Psoas muscle (tissue), 8 donors: Measurements from ENCODE around the gene ITSN1. TPM values are rescaled to one million over a fixed set of nuclear protein-coding genes. Genes with fewer than 3 reads are reported as not detected.
A peak's percentile ranks its signal among the peaks of the same experiment; 100 is the strongest.

ENCODE experiments used
- ATAC-seq, 4 donors: fragments of 200-7000 bp; cut with Tn5 transposase; one replicate each; pipeline ENCODE4 v1.9.1; 2020; ENCODE audit warnings: moderate library complexity in 3 of 4, mild to moderate bottlenecking in 2 of 4
- DNase-seq, 2 donors: peaks; one replicate each; pipeline ENCODE4 v3.0.0-alpha.2; 2020
- H3K27ac ChIP-seq: fragments of 200-600 bp; one replicate; pipeline ENCODE4 v1.8.0; 2022
- H3K27me3 ChIP-seq, 3 donors: fragments of 200-600 bp in 1 of 3; one replicate each; pipeline versions ENCODE4 v1.6.1 to v1.8.0; 2013 to 2022; ENCODE audit warnings: low read length in 2 of 3, mild to moderate bottlenecking in 2 of 3, moderate library complexity in 1 of 3; ENCODE audit not compliant: insufficient read depth in 3 of 3
- H3K36me3 ChIP-seq, 2 donors: fragments of 200-600 bp in 1 of 2; one replicate each; pipeline versions ENCODE4 v1.6.1 to v1.8.0; 2013 to 2022; ENCODE audit warnings: low read depth in 1 of 2, mild to moderate bottlenecking in 1 of 2, moderate library complexity in 1 of 2; ENCODE audit not compliant: insufficient read depth in 1 of 2
- H3K4me1 ChIP-seq: fragments of 200-600 bp; one replicate; pipeline ENCODE4 v1.8.0; 2022
- H3K4me3 ChIP-seq: fragments of 200-600 bp; one replicate; pipeline ENCODE4 v1.8.0; 2022; ENCODE audit warnings: mild to moderate bottlenecking
- H3K9me3 ChIP-seq: fragments of 200-600 bp; one replicate; pipeline ENCODE4 v1.8.0; 2022
- WGBS, 3 donors: extraction: QIAGEN DNeasy Blood & Tissue Kit; methylation state at CpG; one replicate each; pipeline versions ENCODE4 v1.1.6 to v1.1.7; 2013; 5-methylcytosine and 5-hydroxymethylcytosine counted together
- intact Hi-C, 2 donors: fragments of 100-400 bp; cut with DNase I; formaldehyde crosslinking; loops; one replicate each; pipeline versions ENCODE4 v1.11.0 to v1.14.2; 2022
- polyA plus RNA-seq, 3 donors: library from polyadenylated mRNA; stranded (reverse); fragments of 200-250 nt; gene quantifications; one replicate each; pipeline ENCODE4 v1.2.3, GENCODE V29; 2013
- total RNA-seq, 4 donors: library from RNA; stranded (reverse); fragmentation: NEBNext Ultra II Directional in 2 of 4; extraction: Animal tissue kit (Norgen Biotek cat#: 25700) in 2 of 4; gene quantifications; one replicate each; pipeline versions ENCODE4 v1.2.1 to v1.2.4, GENCODE V29; 2021 to 2023
- TF ChIP-seq, protein P1 (sequence below): fragments of 200-600 bp; IDR thresholded peaks from one replicate; pipeline ENCODE4 v1.8.0; 2022; ENCODE audit warnings: antibody characterized with exemption
- donor health status: healthy with polysubstance abuse.
- donor health status: DM: no; HTN: no; CAD: no; lungs with moderate emphysema.
- donor health status: Bipolar disorder and iron deficiency.
- donor health status: healthy.
- donor health status: DM: yes; HTN: yes; CAD: no.
- donor health status: DM: no; HTN: no; CAD: no.
- donor health status: DM: no; HTN: no; CAD: no.
- donor health status: DM: yes; HTN: yes; CAD: no.

Gene ITSN1
- total and polyA plus RNA-seq, 7 donors, result 9.3 to 43.8 (median 22.4) TPM

- no peak for DNase-seq
- Histone ChIP-seq H3K4me1 (peaks cover 23% of the 10 kb centered on the region), H3K27ac (no peak overlapping the region), H3K27me3 (no peaks in the 10 kb centered on the region), H3K9me3 (peaks cover 12% of the 10 kb centered on the region), H3K4me3 (no peak overlapping the region), H3K36me3 (peaks cover 0 to 8% of the 10 kb centered on the region in 2 donors)
- TF ChIP-seq, protein P1, sequence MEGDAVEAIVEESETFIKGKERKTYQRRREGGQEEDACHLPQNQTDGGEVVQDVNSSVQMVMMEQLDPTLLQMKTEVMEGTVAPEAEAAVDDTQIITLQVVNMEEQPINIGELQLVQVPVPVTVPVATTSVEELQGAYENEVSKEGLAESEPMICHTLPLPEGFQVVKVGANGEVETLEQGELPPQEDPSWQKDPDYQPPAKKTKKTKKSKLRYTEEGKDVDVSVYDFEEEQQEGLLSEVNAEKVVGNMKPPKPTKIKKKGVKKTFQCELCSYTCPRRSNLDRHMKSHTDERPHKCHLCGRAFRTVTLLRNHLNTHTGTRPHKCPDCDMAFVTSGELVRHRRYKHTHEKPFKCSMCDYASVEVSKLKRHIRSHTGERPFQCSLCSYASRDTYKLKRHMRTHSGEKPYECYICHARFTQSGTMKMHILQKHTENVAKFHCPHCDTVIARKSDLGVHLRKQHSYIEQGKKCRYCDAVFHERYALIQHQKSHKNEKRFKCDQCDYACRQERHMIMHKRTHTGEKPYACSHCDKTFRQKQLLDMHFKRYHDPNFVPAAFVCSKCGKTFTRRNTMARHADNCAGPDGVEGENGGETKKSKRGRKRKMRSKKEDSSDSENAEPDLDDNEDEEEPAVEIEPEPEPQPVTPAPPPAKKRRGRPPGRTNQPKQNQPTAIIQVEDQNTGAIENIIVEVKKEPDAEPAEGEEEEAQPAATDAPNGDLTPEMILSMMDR, result no peak
- intact Hi-C loops, result loop anchor here in 1 of 2 donors (10.0 kb wide), 1 partner anchor 106 kb away; the partner anchor contains the start of genes CRYZL1 and ITSN1
- 17 to 46% (median 32%) methylated on average over 1 of the region's 1 CpG for WGBS, 3 donors
- peak in 3 of 4 donors; percentile 49 to 79 (median 67) for ATAC-seq
These were observed 108.8 kb downstream of the ITSN1 start for GRCh38 chr21:33751120-33751519.

DNA sequence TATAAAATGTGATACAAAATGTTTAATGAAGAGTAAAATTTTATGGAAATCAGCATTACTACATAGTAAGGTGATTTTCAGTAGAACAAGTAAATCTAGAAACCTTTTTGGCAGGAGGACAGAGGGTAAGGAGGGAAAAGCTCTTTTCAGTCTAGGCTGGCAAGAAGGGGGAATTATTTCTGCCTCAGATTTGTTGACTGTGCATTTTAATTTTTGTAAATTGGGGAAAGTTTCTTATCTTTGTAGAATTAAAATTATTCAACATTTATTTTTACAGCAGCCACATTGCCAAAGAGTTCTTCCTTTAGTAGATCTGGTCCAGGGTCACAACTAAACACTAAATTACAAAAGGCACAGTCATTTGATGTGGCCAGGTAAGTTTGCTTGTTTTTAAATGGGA is 109.2 kb downstream of the ITSN1 start:
- H3K4me3 ChIP-seq, result no peak overlapping the region
- no peaks in the 10 kb centered on the region for H3K27me3 ChIP-seq
- H3K4me1 ChIP-seq, result peaks cover 23% of the 10 kb centered on the region
- intact Hi-C loops, result loop anchor here in 1 of 2 donors (10.0 kb wide), 1 partner anchor 107 kb away; the partner anchor contains the start of genes CRYZL1 and ITSN1
- no peak overlapping the region for H3K27ac ChIP-seq
- TF ChIP-seq, protein P1, result no peak
- DNase-seq (no peak), ATAC-seq (no peak)
- peaks cover 0 to 8% of the 10 kb centered on the region in 2 donors for H3K36me3 ChIP-seq
- peaks cover 12% of the 10 kb centered on the region for H3K9me3 ChIP-seq

GRCh38 chr21:33752260-33752659 is 110.0 kb downstream of the ITSN1 start:
- ATAC-seq (no peak), DNase-seq (no peak)
- peaks cover 5% of the 10 kb centered on the region for H3K9me3 ChIP-seq
- H3K4me1 ChIP-seq, result peaks cover 23% of the 10 kb centered on the region
- intact Hi-C loops, result loop anchor here in 1 of 2 donors (10.0 kb wide), 1 partner anchor 107 kb away; the partner anchor contains the start of genes CRYZL1 and ITSN1
- no peak overlapping the region for H3K4me3 ChIP-seq
- 93 to 94% (median 93%) methylated on average over 2 of the region's 2 CpGs for WGBS, 3 donors
- peaks cover 0 to 8% of the 10 kb centered on the region in 2 donors for H3K36me3 ChIP-seq
- H3K27ac ChIP-seq, result no peak overlapping the region
- no peaks in the 10 kb centered on the region for H3K27me3 ChIP-seq
- TF ChIP-seq, protein P1, result no peak

DNA sequence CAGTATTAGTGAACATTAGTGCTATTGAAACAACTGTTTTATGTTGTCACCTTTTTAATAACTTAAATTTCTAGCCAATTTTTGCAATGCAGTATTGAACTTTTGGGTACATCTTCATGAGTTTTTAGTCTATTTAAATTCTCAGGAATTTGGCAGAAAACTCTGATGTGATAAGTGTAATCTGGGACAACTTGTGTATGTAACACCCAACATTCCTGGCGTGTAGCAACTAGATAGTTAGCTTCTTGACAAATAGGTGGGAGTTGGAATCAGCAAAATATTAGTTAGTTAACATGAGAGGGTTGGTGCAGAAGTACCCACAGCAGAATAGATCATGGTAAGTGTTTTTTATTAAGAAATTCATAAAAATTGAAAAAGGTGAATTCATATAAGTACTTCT is 111.6 kb downstream of the ITSN1 start:
- peaks cover 23% of the 10 kb centered on the region for H3K4me1 ChIP-seq
- H3K27me3 ChIP-seq, result no peaks in the 10 kb centered on the region
- TF ChIP-seq, protein P1, result no peak
- 91 to 95% (median 93%) methylated on average over 1 of the region's 1 CpG for WGBS, 3 donors
- ATAC-seq (no peak), DNase-seq (no peak)
- no peaks in the 10 kb centered on the region for H3K9me3 ChIP-seq
- no peak overlapping the region for H3K27ac ChIP-seq
- intact Hi-C loops, result loop anchor here in 1 of 2 donors (10.0 kb wide), 1 partner anchor 109 kb away; the partner anchor contains the start of genes CRYZL1 and ITSN1
- peaks cover 0 to 8% of the 10 kb centered on the region in 2 donors for H3K36me3 ChIP-seq
- no peak overlapping the region for H3K4me3 ChIP-seq

DNA sequence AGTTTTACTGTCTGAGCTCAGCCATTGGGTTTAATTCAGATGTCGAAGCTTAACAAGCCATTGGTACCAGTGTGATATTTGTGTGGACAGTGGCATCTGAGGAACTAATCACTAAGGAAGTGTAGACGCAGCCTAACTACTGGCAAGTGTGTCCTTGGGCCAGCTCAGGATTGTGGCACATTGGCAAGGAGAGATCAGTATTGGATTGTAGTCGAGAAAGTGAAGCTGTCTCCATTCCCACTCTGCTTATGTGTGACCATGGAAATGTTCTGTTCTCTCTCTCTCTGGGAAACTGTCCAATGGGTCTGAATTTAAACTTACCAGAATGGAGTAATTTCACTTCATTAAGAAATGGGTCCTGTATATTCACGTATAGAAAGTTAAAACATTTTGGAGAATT is 112.2 kb downstream of the ITSN1 start:
- intact Hi-C loops, result loop anchor here in 1 of 2 donors (10.0 kb wide), 1 partner anchor 110 kb away; the partner anchor contains the start of genes CRYZL1 and ITSN1

More for the DNA sequence above, 112.2 kb downstream of the ITSN1 start:
- DNase-seq, result no peak
- H3K4me3 ChIP-seq, result no peak overlapping the region
- TF ChIP-seq, protein P1, result no peak
- ATAC-seq, result peak in 2 of 4 donors; percentile 31 to 64
- peaks cover 0 to 8% of the 10 kb centered on the region in 2 donors for H3K36me3 ChIP-seq
- WGBS, 3 donors, result 34 to 52% (median 44%) methylated on average over 4 of the region's 4 CpGs
- H3K9me3 ChIP-seq, result no peaks in the 10 kb centered on the region
- H3K4me1 ChIP-seq, result peaks cover 22% of the 10 kb centered on the region
- H3K27ac ChIP-seq, result no peak overlapping the region
- H3K27me3 ChIP-seq, result no peaks in the 10 kb centered on the region
